Hepatocyte (in vitro differentiated cells): ENCODE measurements around the gene GNPTG. TPM values are rescaled to one million over a fixed set of nuclear protein-coding genes. Genes with fewer than 3 reads are reported as not detected.
A peak's percentile ranks its signal among the peaks of the same experiment; 100 is the strongest.

Experiments
- DNase-seq: peaks from one replicate; pipeline ENCODE4 v3.0.0-alpha.2; 2016; ENCODE audit warnings: low spot score
- H2AFZ ChIP-seq: fragments of 200-600 bp; sonication (generic); 2 replicates; pipeline ENCODE4 v1.6.0; 2016; ENCODE audit warnings: antibody characterized with exemption, mild to moderate bottlenecking
- H3K27ac ChIP-seq: fragments of 200-600 bp; sonication (generic); 2 replicates; pipeline ENCODE4 v1.5.1; 2016; ENCODE audit warnings: mild to moderate bottlenecking
- H3K27me3 ChIP-seq: fragments of 200-600 bp; sonication (generic); 2 replicates; pipeline ENCODE4 v1.6.1; 2016
- H3K36me3 ChIP-seq: fragments of 200-600 bp; sonication (generic); replicated peaks from 2 replicates; pipeline ENCODE4 v1.5.1; 2016; ENCODE audit warnings: low read depth; ENCODE audit not compliant: insufficient read depth
- H3K4me1 ChIP-seq: fragments of 200-600 bp; sonication (generic); 2 replicates; pipeline ENCODE4 v1.5.1; 2016; ENCODE audit warnings: mild to moderate bottlenecking, moderate library complexity; ENCODE audit not compliant: insufficient read depth
- H3K4me2 ChIP-seq: fragments of 200-600 bp; sonication (generic); 2 replicates; pipeline ENCODE4 v1.6.0; 2016
- H3K4me3 ChIP-seq: fragments of 200-600 bp; sonication (generic); 2 replicates; pipeline ENCODE4 v1.5.1; 2016; ENCODE audit warnings: mild to moderate bottlenecking
- H3K79me2 ChIP-seq: fragments of 200-600 bp; sonication (generic); 2 replicates; pipeline ENCODE4 v1.6.0; 2017; ENCODE audit warnings: mild to moderate bottlenecking
- H3K9me2 ChIP-seq: fragments of 200-600 bp; sonication (generic); replicated peaks from 2 replicates; pipeline ENCODE4 v1.6.0; 2017; ENCODE audit warnings: mild to moderate bottlenecking; ENCODE audit not compliant: insufficient read depth
- H3K9me3 ChIP-seq: fragments of 200-600 bp; sonication (generic); 2 replicates; pipeline ENCODE4 v1.5.1; 2016; ENCODE audit warnings: low read depth, mild to moderate bottlenecking
- H4K20me1 ChIP-seq: fragments of 200-600 bp; sonication (generic); 2 replicates; pipeline ENCODE4 v1.6.0; 2016; ENCODE audit warnings: mild to moderate bottlenecking; ENCODE audit not compliant: insufficient read depth, poor library complexity, severe bottlenecking
- EZH2 ChIP-seq: fragments of 200-600 bp; sonication (generic); IDR thresholded peaks from 2 replicates; pipeline ENCODE4 v1.6.1; 2016; ENCODE audit warnings: antibody characterized with exemption, mild to moderate bottlenecking, borderline replicate concordance
- EZH2phosphoT487 ChIP-seq: fragments of 200-600 bp; sonication (generic); IDR thresholded peaks from one replicate; pipeline ENCODE4 v1.6.1; 2018; ENCODE audit warnings: antibody characterized with exemption, mild to moderate bottlenecking, low read depth, moderate library complexity; ENCODE audit not compliant: unreplicated experiment, severe bottlenecking
- WGBS: methylation state at CpG from one replicate; pipeline ENCODE4 v1.1.6; 2016; ENCODE audit warnings: low lambda C conversion rate; ENCODE audit errors: missing lambda C conversion rate; 5-methylcytosine and 5-hydroxymethylcytosine counted together
- polyA plus RNA-seq: library from polyadenylated mRNA; unstranded; fragments of >200 nt; fragmentation: Nextera tagmentation; extraction: Ambion mirVana; gene quantifications from 2 replicates; pipeline ENCODE4 v1.2.1, GENCODE V29; 2016
- total RNA-seq: library from RNA; depleted of rRNA; stranded (reverse); fragments of >200 nt; gene quantifications from 2 replicates; pipeline ENCODE4 v1.2.3, GENCODE V29; 2014
- TF ChIP-seq, protein P1 (sequence below): fragments of 200-600 bp; sonication (generic); IDR thresholded peaks from 2 replicates; pipeline ENCODE4 v1.5.1; 2016; ENCODE audit warnings: antibody characterized with exemption, mild to moderate bottlenecking; ENCODE audit not compliant: poor library complexity

GNPTG gene
- total RNA-seq = 70.1 and 76.6 TPM in 2 replicates
- 133 and 161 TPM in 2 replicates for polyA plus RNA-seq

DNA sequence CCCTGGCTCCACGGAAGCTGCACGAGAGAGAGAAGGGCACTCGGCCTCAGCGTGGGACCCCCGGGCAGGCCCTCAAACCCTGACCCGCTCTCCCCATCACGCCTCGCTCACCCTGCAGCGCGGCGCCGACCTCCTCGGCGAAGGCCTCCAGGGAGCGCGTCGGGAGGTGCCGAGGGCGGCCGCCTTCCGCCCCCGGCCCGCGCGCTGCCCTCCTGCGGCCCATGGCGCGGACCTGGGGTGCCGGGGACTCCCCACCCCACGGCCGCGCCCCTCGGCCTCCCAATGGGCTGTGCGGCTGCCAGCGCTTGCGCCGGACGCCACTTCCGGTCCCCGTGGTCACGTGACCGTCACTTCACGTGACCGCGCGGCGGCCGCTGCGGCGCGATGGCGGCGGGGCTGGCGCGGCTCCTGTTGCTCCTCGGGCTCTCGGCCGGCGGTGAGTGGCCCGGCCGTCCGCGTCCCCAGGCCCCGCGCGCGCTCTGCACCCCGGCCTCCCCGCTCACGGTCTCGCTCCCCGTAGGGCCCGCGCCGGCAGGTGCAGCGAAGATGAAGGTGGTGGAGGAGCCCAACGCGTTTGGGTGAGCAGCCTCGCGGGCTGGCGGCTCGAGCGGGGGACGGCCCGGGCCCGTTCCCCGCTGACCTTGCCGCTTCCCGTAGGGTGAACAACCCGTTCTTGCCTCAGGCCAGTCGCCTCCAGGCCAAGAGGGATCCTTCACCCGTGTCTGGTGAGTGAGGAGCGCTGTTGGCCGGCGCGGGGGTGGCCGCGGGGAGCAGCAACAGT lies at the start of gene GNPTG, which contains the start of gene TSR3:
TSS of gene GNPTG (plus strand) at position 350 of the 781 bp plus-strand sequence. CDS start at position 385, 35 bp downstream.
TSS of gene TSR3 (minus strand) at position 297 of the 781 bp plus-strand sequence. CDS start at position 223, 74 bp downstream.
- DNase-seq = peak; percentile 95
- no peaks in the 10 kb centered on the region for H3K27me3 ChIP-seq
- TF ChIP-seq EZH2phosphoT487 = no peak
- TF ChIP-seq, protein P1, sequence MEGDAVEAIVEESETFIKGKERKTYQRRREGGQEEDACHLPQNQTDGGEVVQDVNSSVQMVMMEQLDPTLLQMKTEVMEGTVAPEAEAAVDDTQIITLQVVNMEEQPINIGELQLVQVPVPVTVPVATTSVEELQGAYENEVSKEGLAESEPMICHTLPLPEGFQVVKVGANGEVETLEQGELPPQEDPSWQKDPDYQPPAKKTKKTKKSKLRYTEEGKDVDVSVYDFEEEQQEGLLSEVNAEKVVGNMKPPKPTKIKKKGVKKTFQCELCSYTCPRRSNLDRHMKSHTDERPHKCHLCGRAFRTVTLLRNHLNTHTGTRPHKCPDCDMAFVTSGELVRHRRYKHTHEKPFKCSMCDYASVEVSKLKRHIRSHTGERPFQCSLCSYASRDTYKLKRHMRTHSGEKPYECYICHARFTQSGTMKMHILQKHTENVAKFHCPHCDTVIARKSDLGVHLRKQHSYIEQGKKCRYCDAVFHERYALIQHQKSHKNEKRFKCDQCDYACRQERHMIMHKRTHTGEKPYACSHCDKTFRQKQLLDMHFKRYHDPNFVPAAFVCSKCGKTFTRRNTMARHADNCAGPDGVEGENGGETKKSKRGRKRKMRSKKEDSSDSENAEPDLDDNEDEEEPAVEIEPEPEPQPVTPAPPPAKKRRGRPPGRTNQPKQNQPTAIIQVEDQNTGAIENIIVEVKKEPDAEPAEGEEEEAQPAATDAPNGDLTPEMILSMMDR = no peak
- no peak for TF ChIP-seq EZH2
- H3K4me1 ChIP-seq = peaks cover 3% of the 10 kb centered on the region
- H3K4me3 ChIP-seq = peak within 1 kb of the TSS; percentile 93
- H3K9me2 ChIP-seq = no peaks in the 10 kb centered on the region
- H3K4me2 ChIP-seq = peak within 1 kb of the TSS; percentile 97
- no peaks in the 10 kb centered on the region for H3K9me3 ChIP-seq
- H3K36me3 ChIP-seq = no peaks in the 10 kb centered on the region
- H3K27ac ChIP-seq = no peak within 1 kb of the TSS
- H3K79me2 ChIP-seq = peaks cover 59% of the 10 kb centered on the region
- 1% methylated on average over 73 of the region's 98 CpGs for WGBS
- H2AFZ ChIP-seq = peak within 1 kb of the TSS; percentile 89
- H4K20me1 ChIP-seq = peaks cover 15% of the 10 kb centered on the region

DNA sequence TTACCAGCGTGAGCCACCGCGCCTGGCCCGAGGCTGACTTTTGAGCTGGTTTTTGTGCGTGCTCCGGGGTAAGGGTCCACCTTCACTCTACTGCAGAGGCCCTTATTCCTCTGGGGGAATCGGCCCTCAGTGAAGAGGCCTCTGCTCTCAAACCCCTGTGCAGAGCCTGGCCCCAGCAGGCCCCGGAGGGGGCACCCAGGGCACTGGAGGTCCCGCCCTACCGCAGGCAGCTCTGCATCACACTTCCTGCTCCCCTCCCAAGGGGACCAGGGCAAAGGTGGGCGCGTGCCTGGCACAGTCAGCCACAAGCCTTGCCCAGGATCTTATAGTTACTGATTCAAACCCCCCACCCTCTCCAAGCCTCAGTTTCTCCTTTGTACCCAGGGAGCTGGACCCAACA lies 45.9 kb upstream of the GNPTG start:
- H3K9me3 ChIP-seq = no peaks in the 10 kb centered on the region
- H3K36me3 ChIP-seq = no peaks in the 10 kb centered on the region
- no peak overlapping the region for H3K27ac ChIP-seq
- H4K20me1 ChIP-seq = peaks cover 10% of the 10 kb centered on the region
- no peak for DNase-seq
- H2AFZ ChIP-seq = no peak overlapping the region
- no peak overlapping the region for H3K4me3 ChIP-seq
- 81% methylated on average over 12 of the region's 12 CpGs for WGBS
- H3K4me1 ChIP-seq = peaks cover 5% of the 10 kb centered on the region
- H3K79me2 ChIP-seq = peaks cover 10% of the 10 kb centered on the region
- H3K4me2 ChIP-seq = no peak overlapping the region
- no peaks in the 10 kb centered on the region for H3K27me3 ChIP-seq
- TF ChIP-seq EZH2 (no peak), EZH2phosphoT487 (no peak)
- TF ChIP-seq, protein P1 = no peak
- H3K9me2 ChIP-seq = no peaks in the 10 kb centered on the region

DNA sequence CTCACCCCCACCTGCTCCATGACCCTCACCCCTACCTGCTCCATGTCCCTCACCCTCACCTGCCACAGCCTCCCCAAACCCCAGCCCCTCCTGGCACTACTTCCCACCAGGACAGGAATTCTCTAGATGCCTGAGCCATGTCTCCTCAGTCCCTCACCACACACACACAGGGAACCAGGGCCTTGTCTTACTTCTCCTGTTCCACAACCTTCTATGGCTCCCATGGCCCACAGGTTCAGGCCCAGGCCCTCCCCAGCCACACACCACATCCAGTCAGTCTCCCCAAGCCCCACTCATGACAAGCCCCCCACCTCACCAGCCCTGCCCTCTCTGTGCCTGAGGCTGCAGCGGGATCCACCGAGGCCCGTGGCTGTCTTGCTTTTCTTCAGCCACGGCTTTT lies 45.4 kb upstream of the GNPTG start:
- Histone ChIP-seq H3K4me2 (no peak overlapping the region), H3K9me3 (no peaks in the 10 kb centered on the region), H3K27ac (no peak overlapping the region), H3K36me3 (no peaks in the 10 kb centered on the region), H3K4me3 (no peak overlapping the region), H2AFZ (no peak overlapping the region), H3K27me3 (no peaks in the 10 kb centered on the region), H3K4me1 (peaks cover 9% of the 10 kb centered on the region), H3K79me2 (peaks cover 15% of the 10 kb centered on the region), H3K9me2 (no peaks in the 10 kb centered on the region), H4K20me1 (peaks cover 15% of the 10 kb centered on the region)
- TF ChIP-seq, protein P1 = no peak
- no peak for TF ChIP-seq EZH2phosphoT487
- no peak for TF ChIP-seq EZH2
- 68% methylated on average over 4 of the region's 4 CpGs for WGBS
- DNase-seq = no peak
